ENCODE measurements around the gene CDHR3. TPM values are rescaled to one million over a fixed set of nuclear protein-coding genes. Genes with fewer than 3 reads are reported as not detected.

CDHR3 gene
- total and polyA plus RNA-seq, 4 donors: 10.5 to 80.3 (median 36.0) TPM

GRCh38 chr7:105990727-105991453 lies 27.8 kb downstream of the CDHR3 start:
- H3K4me3 ChIP-seq: no peak overlapping the region
- H3K36me3 ChIP-seq (ENCODE audit: control insufficient read depth in 4 of 4, insufficient read depth in 4 of 4, low read length in 4 of 4): no peaks in the 10 kb centered on the region
- H3K9me3 ChIP-seq (ENCODE audit: control insufficient read depth in 4 of 4, insufficient read depth in 3 of 4, low read length in 3 of 4): no peaks in the 10 kb centered on the region
- DNase-seq (peak; percentile 32 to 88 (median 76)), ATAC-seq (ENCODE audit: insufficient read depth, low FRiP score) (no peak)
- no peak for TF ChIP-seq CTCF (IDR thresholded peaks at IDR 0.05; ENCODE audit: control extremely low read depth, extremely low read depth)
- 75 to 84% methylated on average over 5 of the region's 5 CpGs for WGBS, 2 donors
- H3K9ac ChIP-seq (ENCODE audit: insufficient read depth in 1 of 2, low read length in 2 of 2): no peak overlapping the region
- H3K27ac ChIP-seq (ENCODE audit: low read depth in 1 of 2, low read length in 1 of 2): no peak overlapping the region
- no peaks in the 10 kb centered on the region for H3K27me3 ChIP-seq (ENCODE audit: control insufficient read depth in 3 of 3, insufficient read depth in 3 of 3, low read length in 2 of 3)
- H3K4me1 ChIP-seq (ENCODE audit: control insufficient read depth in 5 of 5, insufficient read depth in 5 of 5, low read length in 5 of 5): peaks cover 0 to 11% (median 0%) of the 10 kb centered on the region in 5 donors

- DNase-seq (no peak), ATAC-seq (ENCODE audit: insufficient read depth, low FRiP score) (no peak)
- Histone ChIP-seq H3K27me3 (ENCODE audit: control insufficient read depth in 3 of 3, insufficient read depth in 3 of 3, low read length in 2 of 3) (no peaks in the 10 kb centered on the region), H3K4me3 (no peak overlapping the region), H3K36me3 (ENCODE audit: control insufficient read depth in 4 of 4, insufficient read depth in 4 of 4, low read length in 4 of 4) (no peaks in the 10 kb centered on the region), H3K4me1 (ENCODE audit: control insufficient read depth in 5 of 5, insufficient read depth in 5 of 5, low read length in 5 of 5) (peaks cover 0 to 11% (median 2%) of the 10 kb centered on the region in 5 donors), H3K9me3 (ENCODE audit: control insufficient read depth in 4 of 4, insufficient read depth in 3 of 4, low read length in 3 of 4) (no peaks in the 10 kb centered on the region), H3K27ac (ENCODE audit: low read depth in 1 of 2, low read length in 1 of 2) (no peak overlapping the region), H3K9ac (ENCODE audit: insufficient read depth in 1 of 2, low read length in 2 of 2) (no peak overlapping the region)
- WGBS, 2 donors: 44 to 57% methylated on average over 7 of the region's 7 CpGs
- no peak for TF ChIP-seq CTCF (IDR thresholded peaks at IDR 0.05; ENCODE audit: control extremely low read depth, extremely low read depth)
Observed at GRCh38 chr7:105992905-105993304, 29.8 kb downstream of the CDHR3 start.

- Histone ChIP-seq H3K4me3 (no peak overlapping the region), H3K4me1 (ENCODE audit: control insufficient read depth in 5 of 5, insufficient read depth in 5 of 5, low read length in 5 of 5) (peaks cover 0 to 7% (median 0%) of the 10 kb centered on the region in 5 donors), H3K27ac (ENCODE audit: low read depth in 1 of 2, low read length in 1 of 2) (peak overlapping the region in 1 of 2 donors; percentile 13), H3K36me3 (ENCODE audit: control insufficient read depth in 4 of 4, insufficient read depth in 4 of 4, low read length in 4 of 4) (no peaks in the 10 kb centered on the region), H3K9ac (ENCODE audit: insufficient read depth in 1 of 2, low read length in 2 of 2) (no peak overlapping the region), H3K27me3 (ENCODE audit: control insufficient read depth in 3 of 3, insufficient read depth in 3 of 3, low read length in 2 of 3) (no peaks in the 10 kb centered on the region), H3K9me3 (ENCODE audit: control insufficient read depth in 4 of 4, insufficient read depth in 3 of 4, low read length in 3 of 4) (no peaks in the 10 kb centered on the region)
- ATAC-seq (ENCODE audit: insufficient read depth, low FRiP score) (peak; percentile 69), DNase-seq (peak in 1 of 3 donors; percentile 49)
- no peak for TF ChIP-seq CTCF (IDR thresholded peaks at IDR 0.05; ENCODE audit: control extremely low read depth, extremely low read depth)
- 41 to 52% methylated on average over 5 of the region's 5 CpGs for WGBS, 2 donors
Observed at GRCh38 chr7:105996860-105997737, 34.0 kb downstream of the CDHR3 start.
